Gastrocnemius medialis (tissue), 4 donors: ENCODE measurements around the gene AURKAIP1.

ENCODE experiments used
- POLR2A ChIP-seq, 2 donors: fragments of 450-650 bp; IDR thresholded peaks; one replicate each; pipeline ENCODE4 v1.6.1; 2017; ENCODE audit warnings: antibody characterized with exemption in 2 of 2, mild to moderate bottlenecking in 2 of 2, moderate library complexity in 2 of 2
- TF ChIP-seq, protein P1 (sequence below), 5 experiments: fragments of 450-650 bp in 3 of 5; fragments of 200-600 bp in 2 of 5; sonication (generic) in 2 of 5; IDR thresholded peaks in 4 of 5; conservative IDR thresholded peaks in 1 of 5; 1 replicate in 4 of 5; 2 replicates in 1 of 5; pipeline ENCODE4 v1.5.1; 2016 to 2019; ENCODE audit warnings: antibody characterized with exemption in 5 of 5, mild to moderate bottlenecking in 3 of 5, moderate library complexity in 3 of 5

DNA sequence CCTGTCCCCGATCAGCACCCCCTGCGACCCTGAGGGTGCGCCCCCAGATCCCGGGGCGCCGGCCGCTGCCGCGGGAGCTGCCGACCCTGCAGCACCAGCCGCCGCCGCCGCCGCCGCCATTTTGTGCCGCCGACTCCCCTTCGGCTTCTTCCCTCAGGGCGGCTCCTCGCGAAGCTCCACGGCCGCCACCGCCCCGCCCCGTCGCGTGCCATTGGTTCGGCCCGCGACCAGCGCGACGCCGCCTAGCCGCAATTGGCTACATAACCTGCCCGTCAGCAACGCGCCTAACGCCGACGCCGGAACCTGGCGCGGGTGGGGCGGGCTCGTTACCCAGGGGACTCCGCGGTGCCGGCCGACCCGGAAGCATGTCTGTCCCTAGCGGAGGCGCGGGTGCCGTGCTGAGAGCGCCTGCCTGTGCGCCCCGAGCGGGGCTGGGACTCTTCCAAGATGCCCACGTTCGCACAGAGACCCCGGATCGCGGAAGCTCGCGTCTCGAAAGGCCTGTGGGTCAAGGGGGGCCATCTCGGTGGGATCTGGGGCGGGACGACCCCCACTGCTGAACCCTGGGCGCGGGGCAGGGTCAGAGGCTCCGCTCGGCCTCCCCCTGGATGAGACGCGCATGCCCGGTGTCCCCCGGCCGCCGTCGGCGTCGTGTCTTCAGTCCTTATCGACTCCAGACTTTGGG is 24.3 kb upstream of the AURKAIP1 start, which contains the start of gene CCNL2:
- TF ChIP-seq, protein P1, sequence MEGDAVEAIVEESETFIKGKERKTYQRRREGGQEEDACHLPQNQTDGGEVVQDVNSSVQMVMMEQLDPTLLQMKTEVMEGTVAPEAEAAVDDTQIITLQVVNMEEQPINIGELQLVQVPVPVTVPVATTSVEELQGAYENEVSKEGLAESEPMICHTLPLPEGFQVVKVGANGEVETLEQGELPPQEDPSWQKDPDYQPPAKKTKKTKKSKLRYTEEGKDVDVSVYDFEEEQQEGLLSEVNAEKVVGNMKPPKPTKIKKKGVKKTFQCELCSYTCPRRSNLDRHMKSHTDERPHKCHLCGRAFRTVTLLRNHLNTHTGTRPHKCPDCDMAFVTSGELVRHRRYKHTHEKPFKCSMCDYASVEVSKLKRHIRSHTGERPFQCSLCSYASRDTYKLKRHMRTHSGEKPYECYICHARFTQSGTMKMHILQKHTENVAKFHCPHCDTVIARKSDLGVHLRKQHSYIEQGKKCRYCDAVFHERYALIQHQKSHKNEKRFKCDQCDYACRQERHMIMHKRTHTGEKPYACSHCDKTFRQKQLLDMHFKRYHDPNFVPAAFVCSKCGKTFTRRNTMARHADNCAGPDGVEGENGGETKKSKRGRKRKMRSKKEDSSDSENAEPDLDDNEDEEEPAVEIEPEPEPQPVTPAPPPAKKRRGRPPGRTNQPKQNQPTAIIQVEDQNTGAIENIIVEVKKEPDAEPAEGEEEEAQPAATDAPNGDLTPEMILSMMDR (IDR thresholded peaks at IDR 0.05 in 4 of 5, conservative IDR thresholded peaks at IDR 0.05 in 1 of 5) = peak; percentile 80 to 82 (median 82)
- peak; percentile 81 to 89 for TF ChIP-seq POLR2A (IDR thresholded peaks at IDR 0.05)
